SKM-1 treated with dmso at 0.1 percent for 144 hours (cell line): ENCODE measurements around the gene BARHL1.

Experiments
- DNase-seq: peaks from one replicate; lab custom pipeline; 2025; ENCODE audit not compliant: unreplicated experiment; lab: John Stamatoyannopoulos, UW

BARHL1 gene

GRCh38 chr9:132610661-132611060 is 28.3 kb downstream of the BARHL1 start:
- DNase-seq: peak; percentile 74

GRCh38 chr9:132614324-132614723 is 31.9 kb downstream of the BARHL1 start:
- no peak for DNase-seq

- no peak for DNase-seq
These were observed 33.4 kb downstream of the BARHL1 start for GRCh38 chr9:132615774-132616173.

GRCh38 chr9:132616725-132617124 is 34.3 kb downstream of the BARHL1 start:
- DNase-seq: no peak

GRCh38 chr9:132622159-132622558 is 39.8 kb downstream of the BARHL1 start:
- DNase-seq: no peak

- DNase-seq: no peak
These were observed 43.9 kb downstream of the BARHL1 start for GRCh38 chr9:132626285-132626684.

- no peak for DNase-seq
These were observed 44.7 kb downstream of the BARHL1 start for GRCh38 chr9:132627106-132627505.

GRCh38 chr9:132627594-132627993 is 45.2 kb downstream of the BARHL1 start:
- DNase-seq: no peak

GRCh38 chr9:132628746-132629145 is 46.3 kb downstream of the BARHL1 start:
- no peak for DNase-seq

GRCh38 chr9:132630116-132630515 is 47.7 kb downstream of the BARHL1 start:
- DNase-seq: no peak

- no peak for DNase-seq
These were observed 48.4 kb downstream of the BARHL1 start for GRCh38 chr9:132630811-132631210.

GRCh38 chr9:132631280-132631679 is 48.9 kb downstream of the BARHL1 start:
- no peak for DNase-seq

GRCh38 chr9:132631685-132632084 is 49.3 kb downstream of the BARHL1 start:
- no peak for DNase-seq

GRCh38 chr9:132632413-132633129 is 50.2 kb downstream of the BARHL1 start:
- DNase-seq: no peak

GRCh38 chr9:132634327-132634726 is 51.9 kb downstream of the BARHL1 start:
- DNase-seq: no peak

GRCh38 chr9:132637351-132637750 is 54.9 kb downstream of the BARHL1 start:
- DNase-seq: no peak

GRCh38 chr9:132637801-132638200 is 55.4 kb downstream of the BARHL1 start:
- no peak for DNase-seq

GRCh38 chr9:132638240-132638639 is 55.8 kb downstream of the BARHL1 start:
- no peak for DNase-seq

GRCh38 chr9:132639322-132639721 is 56.9 kb downstream of the BARHL1 start:
- no peak for DNase-seq
